ENCODE data around the gene LAMB3. TPM values are rescaled to one million over a fixed set of nuclear protein-coding genes. Genes with fewer than 3 reads are reported as not detected.

LAMB3 gene
- polyA plus RNA-seq, 12 donors: 0.34 to 21.8 (median 0.85) TPM; not detected in 1

- DNase-seq: no peak
Observed at GRCh38 chr1:209667103-209667502, 14.9 kb upstream of the LAMB3 start.

GRCh38 chr1:209662879-209663327 is 10.7 kb upstream of the LAMB3 start:
- DNase-seq: no peak

DNA sequence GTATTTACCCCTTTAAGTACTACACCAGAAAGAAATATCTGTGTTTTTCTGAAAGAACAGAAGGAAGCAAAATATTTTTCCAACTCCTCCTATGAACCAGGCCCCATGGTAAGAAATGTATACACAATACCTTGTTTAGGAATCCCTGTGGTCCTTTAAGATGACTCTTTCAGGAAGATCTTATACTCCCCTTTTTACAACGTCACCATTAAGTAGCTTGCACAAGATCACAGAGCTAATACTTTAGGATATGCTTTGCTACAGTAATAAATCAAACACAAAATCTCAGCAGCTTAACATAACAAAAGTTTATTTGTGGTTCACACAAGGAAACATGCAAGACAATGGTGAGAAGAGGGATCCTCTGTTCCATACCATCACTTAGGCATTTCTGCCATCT is 8.8 kb upstream of the LAMB3 start:
- DNase-seq: no peak

- DNase-seq: no peak
Observed at GRCh38 chr1:209659909-209660308, 7.7 kb upstream of the LAMB3 start.

DNA sequence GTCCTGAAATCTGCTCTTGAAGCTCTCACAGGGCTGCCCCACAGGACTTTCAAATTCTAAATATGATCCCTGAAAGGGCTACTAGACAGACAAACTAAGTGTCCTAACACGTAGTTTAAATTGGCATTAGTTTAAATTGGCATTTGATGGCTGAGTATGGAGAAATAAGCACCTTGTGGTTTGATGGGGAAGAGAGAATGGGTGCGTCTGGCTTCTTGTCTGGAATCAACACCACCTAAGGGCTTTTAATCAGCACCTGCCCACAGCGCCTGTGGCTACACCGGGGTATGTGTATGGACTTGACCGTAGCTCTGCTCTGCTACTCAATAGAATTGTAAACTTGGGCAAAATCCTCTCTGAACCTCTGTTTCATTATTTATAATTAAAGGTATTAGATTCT is 5.7 kb upstream of the LAMB3 start:
- DNase-seq: no peak

DNA sequence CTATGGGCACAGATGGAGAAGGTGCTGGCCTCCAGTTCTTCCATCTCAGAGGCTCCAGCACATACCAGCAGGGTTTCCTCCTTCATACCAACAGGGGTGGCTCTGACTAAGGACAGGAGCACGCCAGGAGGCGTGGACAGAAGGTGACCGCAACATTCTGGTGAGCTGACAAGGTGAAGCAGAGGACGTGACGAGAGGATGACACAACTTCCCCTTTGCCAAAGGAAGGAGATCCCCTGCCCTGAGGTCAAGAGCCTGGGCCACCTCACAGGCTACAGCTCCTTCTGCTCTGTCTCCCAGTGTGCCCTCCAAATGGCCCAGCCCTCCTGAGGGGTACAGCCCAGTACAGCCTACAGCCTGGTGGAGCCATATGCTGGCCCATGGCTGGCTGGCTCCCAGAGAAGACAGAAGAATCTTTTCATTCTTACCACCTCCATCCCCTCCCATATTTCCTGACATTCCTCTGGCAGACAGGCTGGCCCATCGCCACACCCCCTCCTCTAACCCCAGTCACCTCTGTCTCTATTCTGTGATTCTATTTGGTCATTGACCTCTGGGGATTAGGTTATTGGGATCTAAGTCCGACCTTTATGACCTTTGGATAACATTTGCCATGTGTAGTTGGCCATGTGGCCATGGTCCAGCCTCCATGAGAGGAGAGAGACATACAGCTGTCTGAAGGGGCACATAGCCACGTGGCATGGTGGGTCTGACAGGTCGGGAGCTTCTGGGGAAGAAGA is 5.1 kb upstream of the LAMB3 start:
- DNase-seq: no peak

DNA sequence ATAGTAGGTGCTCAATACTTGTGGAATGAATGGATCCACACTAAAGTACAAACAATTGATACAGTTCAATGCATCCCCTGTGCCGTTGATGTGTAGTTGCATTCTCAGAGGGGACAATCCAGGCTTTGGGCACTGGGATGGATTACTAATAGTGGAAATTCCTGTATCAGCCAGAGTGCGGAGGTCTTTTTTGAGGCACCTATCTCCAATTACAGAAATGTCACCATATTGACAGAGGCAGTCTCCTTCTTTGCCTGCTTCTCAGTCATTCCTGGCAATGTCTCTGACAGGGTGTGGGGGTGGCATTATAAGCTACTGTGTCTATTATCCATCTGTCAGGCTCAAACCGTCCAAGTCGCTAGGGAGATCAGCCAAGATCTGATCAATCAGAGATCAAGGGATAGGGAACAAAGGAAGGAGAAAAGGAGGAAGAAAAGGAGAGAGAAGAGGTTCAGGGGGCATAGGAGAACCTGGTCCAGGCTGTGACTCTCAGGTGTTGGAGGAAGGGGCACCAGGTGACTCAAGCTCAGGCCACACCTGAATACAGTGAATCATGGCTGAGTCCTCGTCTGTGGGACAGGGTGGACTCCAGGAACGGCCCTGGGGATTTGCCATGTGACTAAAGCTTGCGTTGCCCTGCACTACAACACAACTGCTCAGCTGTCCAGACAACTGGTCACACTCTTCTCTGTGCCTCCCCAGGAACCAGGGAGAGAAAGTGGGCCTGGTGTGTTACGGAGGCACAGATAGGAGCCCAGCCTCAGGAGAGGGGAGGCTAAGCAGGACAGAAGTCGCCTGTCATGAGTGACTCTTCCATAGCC is 3.4 kb upstream of the LAMB3 start:
- DNase-seq: no peak

- DNase-seq: no peak
Observed at GRCh38 chr1:209653915-209654351, 1.7 kb upstream of the LAMB3 start.

- no peak for DNase-seq
Observed at GRCh38 chr1:209652873-209653401, 712 bp upstream of the LAMB3 start.

DNA sequence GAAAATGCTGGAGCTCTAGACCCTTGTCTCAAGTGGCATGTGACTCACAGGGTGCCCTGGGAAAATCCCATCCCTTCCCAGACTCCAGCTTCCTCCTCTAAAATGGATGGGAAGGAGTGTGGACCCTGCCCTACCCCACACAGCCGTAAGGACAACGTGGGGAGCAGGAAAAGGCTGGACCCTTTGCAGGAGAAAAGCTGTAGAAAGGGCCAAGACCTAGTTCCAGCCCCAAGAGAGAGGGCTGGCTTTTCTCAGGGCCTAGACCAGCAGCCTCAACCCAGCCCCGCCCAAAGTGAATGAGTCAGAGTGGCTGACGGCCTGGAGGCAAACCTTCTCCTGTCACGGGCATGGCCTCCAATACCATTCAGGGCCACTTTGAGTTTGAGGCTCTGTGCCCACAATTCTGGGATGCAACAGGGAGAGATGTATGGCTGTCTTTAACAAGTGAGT is 1.1 kb downstream of the LAMB3 start:
- DNase-seq: no peak

DNA sequence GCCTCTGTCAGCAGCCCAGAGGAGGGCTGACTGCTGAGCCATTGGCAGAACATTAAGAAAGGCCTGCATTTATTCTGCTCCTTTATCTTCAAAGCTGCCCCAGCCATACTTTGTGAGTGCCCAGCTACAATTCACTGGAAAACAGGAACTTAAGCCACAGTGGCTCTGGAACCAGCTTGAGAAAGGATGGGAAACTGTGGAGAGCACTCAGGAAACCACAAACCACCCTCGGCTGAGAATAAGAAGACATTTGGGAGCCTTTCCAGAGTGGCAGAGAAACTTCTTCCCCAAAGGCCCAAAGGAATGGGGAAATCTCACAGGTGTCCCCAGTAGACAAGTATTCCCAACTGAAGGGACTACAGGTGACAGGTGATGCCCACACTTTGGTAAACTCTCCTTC is 1.8 kb downstream of the LAMB3 start:
- DNase-seq: no peak

GRCh38 chr1:209648931-209649776 is 3.1 kb downstream of the LAMB3 start:
- DNase-seq: no peak

- DNase-seq: no peak
Observed at GRCh38 chr1:209648346-209648745, 3.9 kb downstream of the LAMB3 start.

DNA sequence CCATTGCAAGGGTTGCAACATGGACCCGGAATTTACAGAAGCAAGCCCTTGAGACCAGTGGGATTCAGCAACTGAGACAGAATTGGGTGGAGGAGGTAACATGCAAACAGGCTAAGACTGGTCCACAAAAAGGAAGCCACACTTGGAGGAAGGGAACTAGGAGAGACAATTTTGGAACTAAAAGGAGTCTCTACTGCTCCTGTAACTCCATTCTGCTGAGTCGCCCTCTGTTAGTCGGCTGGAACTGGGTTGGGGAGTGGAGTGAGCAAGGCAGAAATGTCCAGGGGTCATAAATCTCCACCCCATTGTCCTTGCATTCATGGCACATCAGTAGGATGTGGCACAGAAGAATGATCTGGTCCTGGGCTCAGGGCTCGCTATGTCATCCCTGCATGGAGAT is 5.1 kb downstream of the LAMB3 start:
- no peak for DNase-seq

GRCh38 chr1:209646558-209646957 is 5.7 kb downstream of the LAMB3 start:
- DNase-seq: no peak

DNA sequence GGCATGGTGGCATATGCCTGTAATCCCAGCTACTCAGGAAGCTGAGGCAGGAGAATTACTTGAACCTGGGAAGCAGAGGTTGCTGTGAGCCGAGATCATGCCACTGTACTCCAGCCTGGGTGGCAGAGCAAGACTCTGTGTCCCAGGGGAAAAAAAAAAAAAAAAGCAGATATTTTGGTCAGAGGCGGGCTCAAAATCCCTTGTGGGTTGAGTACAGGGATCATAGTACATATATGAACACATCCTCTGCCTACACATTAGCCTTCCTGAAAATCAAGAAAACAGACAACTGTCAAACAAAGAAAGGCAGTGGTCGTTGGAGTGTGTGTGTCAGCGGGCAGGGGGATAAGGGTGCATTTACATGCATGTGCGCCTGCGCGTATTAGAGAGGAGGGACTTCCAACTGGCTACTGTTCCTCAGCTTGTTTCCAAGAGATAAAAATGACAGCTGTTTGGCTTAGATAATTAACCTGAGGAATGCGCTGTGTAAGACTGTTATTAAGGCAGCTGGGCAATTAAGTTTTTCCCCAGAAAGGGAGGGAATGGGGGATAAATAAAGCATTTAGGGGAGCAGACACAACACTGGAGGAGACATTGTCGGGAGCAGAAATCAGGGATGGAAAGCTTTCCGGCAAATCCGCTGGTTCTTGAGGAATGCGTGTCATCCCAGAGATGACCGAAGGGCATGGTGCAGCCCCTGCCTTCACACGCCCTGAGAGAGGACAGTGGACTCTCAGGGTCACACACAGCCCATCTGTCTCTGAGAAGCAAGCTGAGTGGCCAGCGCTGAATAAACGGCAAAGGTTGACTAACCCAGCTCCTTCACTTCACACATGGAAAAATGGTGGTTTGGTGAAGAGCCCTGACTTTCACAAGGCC is 6.4 kb downstream of the LAMB3 start:
- DNase-seq: no peak

DNA sequence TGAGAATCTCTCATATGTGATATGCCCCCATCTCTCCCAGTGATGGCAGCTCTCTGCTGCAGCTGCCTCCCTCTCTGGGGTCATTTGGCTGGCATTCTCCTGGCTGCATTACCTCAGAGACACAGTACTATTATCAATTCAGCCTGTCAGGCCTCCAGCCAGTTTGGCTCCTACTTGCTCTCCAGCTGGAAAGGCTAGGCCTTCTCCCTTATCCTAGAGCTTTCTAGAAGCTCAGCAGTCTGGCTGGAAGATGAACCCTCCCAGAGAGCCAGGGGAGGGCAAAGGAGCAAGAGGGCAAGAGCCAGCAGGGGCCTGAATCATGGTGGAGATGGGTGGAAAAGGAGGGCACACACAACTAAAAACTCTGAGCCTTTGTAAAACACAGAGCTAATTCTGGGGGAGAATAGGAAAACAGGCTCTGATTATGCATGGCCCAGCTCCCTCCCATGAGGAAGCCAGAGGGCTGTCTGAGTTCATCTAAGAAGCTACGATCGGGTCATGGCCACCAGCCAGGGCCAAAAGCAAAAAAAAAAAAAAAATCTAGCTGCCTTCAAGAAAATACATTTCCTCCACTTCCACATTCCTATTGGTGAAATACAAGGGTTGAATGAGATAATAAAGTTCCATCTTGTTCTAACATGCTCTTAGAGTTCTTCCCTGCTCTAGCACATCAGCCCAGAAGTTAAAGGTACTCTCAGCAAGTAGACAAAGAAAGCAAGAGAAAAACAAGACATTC is 8.8 kb downstream of the LAMB3 start:
- peak; percentile 58 for DNase-seq

GRCh38 chr1:209642816-209643215 is 9.4 kb downstream of the LAMB3 start:
- DNase-seq: no peak

DNA sequence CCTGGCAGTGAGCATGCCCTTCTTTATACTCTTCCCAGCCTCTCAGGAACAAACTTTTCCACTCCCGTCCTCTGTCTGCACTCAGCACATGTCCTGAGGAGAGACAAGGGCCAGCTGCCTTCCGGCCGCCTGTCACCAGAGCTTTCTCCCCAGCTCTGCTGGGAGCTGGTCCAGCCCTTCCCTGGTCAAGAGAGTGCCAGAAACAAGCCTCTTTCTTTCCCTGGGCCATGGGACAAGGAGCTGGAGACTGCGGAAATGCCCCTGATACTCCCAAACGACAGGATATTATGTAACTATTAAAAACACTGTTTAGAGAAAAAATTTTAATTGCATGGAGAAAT is 10.4 kb downstream of the LAMB3 start:
- peak; percentile 75 for DNase-seq

DNA sequence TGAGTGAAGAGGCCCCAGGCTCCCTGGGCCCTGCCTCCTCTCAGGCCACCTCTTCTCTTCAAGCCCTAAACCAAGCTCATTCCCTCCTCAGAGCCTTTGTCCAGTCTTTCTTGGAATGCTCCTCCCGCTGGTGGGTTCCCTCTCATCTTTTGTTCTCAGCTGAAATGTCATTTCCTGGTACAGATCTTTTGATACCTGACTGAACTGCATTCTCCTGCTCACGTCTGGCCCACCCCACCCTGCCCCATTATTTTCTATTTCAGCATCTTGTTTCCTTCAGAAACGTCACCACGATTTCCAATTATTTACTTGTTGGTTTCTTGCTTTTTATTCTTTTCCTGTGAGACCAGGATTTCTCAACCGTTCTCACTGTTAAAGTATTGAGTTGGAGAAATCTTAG is 16.4 kb downstream of the LAMB3 start:
- DNase-seq: no peak

Data from muscle of arm (tissue), 12 donors.